Spleen (tissue), 7 donors: ENCODE measurements around the gene PRDM16.

Source experiments
- CTCF ChIP-seq, 11 experiments: fragments of 200-600 bp in 7 of 11; fragments of 450-650 bp in 4 of 11; sonication (generic) in 4 of 11; IDR thresholded peaks in 8 of 11; conservative IDR thresholded peaks in 3 of 11; 1 replicate in 7 of 11; 2 replicates in 4 of 11; pipeline versions ENCODE4 v1.4.0 to v1.8.0; 2016 to 2021; ENCODE audit warnings: antibody characterized with exemption in 11 of 11, inconsistent platforms in 4 of 11, mild to moderate bottlenecking in 1 of 11
- POLR2A ChIP-seq, 3 donors: fragments of 450-650 bp; IDR thresholded peaks; one replicate each; pipeline ENCODE4 v1.5.1; 2017; ENCODE audit warnings: antibody characterized with exemption in 3 of 3, mild to moderate bottlenecking in 1 of 3
- POLR2AphosphoS5 ChIP-seq, 3 donors: sonication (generic); formaldehyde crosslinking; IDR thresholded peaks; one replicate each; pipeline ENCODE4 v1.5.1; 2017; ENCODE audit warnings: antibody characterized with exemption in 3 of 3
- donor health status: DM: no; HTN: no; CAD: no; lungs with moderate emphysema.
- donor health status: DM: no; HTN: no; CAD: no.
- donor health status: DM: no; HTN: no; CAD: no.

GRCh38 chr1:3246251-3246650, 177.2 kb downstream of the PRDM16 start:
- TF ChIP-seq POLR2AphosphoS5 (IDR thresholded peaks at IDR 0.05), result no peak
- TF ChIP-seq CTCF (IDR thresholded peaks at IDR 0.05 in 8 of 11, conservative IDR thresholded peaks at IDR 0.05 in 3 of 11), result no peak
- TF ChIP-seq POLR2A (IDR thresholded peaks at IDR 0.05), result no peak
